Choroid plexus epithelial cell (primary cell): Measurements from ENCODE around the gene RPH3AL.

ENCODE experiments used
- DNase-seq: peaks from one replicate; pipeline ENCODE4 v3.0.0-alpha.2; 2010; ENCODE audit warnings: low read depth
- H3K4me3 ChIP-seq: 2 replicates; pipeline ENCODE4 v1.5.1; 2011; ENCODE audit warnings: low read depth, mild to moderate bottlenecking, control low read depth, low read length, moderate library complexity
- TF ChIP-seq, protein P1 (sequence below): conservative IDR thresholded peaks from 2 replicates; pipeline ENCODE4 v1.5.1; 2011; ENCODE audit warnings: low read depth, mild to moderate bottlenecking, control low read depth, inconsistent platforms, low read length, moderate library complexity

Gene RPH3AL

DNA sequence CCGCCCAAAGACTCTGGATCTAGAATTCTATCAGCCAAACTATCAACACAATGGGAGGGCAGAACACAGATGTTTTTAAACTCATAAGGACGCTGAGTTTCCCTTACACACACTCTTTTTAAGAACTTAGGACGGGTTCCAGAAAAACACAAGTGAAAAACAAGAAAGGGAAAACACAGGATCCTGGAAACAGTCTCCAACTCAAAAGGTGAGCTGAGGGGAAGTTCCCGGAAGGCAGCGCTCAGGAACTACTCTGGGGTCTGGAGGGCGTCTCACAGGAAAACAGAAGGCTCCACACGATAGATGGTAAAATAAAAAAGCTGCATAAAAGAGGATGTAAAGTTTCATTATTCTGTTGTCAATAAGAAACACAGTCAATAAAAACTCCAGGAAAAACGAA lies 91.0 kb downstream of the RPH3AL start:
- TF ChIP-seq, protein P1, sequence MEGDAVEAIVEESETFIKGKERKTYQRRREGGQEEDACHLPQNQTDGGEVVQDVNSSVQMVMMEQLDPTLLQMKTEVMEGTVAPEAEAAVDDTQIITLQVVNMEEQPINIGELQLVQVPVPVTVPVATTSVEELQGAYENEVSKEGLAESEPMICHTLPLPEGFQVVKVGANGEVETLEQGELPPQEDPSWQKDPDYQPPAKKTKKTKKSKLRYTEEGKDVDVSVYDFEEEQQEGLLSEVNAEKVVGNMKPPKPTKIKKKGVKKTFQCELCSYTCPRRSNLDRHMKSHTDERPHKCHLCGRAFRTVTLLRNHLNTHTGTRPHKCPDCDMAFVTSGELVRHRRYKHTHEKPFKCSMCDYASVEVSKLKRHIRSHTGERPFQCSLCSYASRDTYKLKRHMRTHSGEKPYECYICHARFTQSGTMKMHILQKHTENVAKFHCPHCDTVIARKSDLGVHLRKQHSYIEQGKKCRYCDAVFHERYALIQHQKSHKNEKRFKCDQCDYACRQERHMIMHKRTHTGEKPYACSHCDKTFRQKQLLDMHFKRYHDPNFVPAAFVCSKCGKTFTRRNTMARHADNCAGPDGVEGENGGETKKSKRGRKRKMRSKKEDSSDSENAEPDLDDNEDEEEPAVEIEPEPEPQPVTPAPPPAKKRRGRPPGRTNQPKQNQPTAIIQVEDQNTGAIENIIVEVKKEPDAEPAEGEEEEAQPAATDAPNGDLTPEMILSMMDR: no peak
- DNase-seq: no peak

DNA sequence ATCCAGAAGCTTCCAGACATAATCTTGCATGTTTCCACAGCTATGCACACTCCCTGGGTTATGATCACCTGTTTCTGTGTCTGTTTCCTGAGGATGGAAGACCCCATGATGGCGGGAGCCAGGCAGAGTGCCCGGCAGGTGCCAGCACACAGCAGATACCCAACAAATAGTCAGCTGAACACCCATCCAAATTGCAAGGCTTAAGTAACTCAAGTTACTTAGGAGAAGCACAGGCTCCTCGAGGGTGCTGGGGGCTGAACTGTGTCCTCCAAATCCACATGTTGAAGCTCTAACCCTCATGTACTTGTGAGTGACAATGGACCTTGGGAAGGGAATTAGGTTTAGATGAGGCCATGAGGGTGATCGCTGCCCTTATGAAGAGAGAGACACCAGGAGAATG lies 91.7 kb downstream of the RPH3AL start:
- H3K4me3 ChIP-seq: no peak overlapping the region
- TF ChIP-seq, protein P1: no peak
- DNase-seq: no peak

More for the DNA sequence above, 91.0 kb downstream of the RPH3AL start:
- H3K4me3 ChIP-seq: no peak overlapping the region

DNA sequence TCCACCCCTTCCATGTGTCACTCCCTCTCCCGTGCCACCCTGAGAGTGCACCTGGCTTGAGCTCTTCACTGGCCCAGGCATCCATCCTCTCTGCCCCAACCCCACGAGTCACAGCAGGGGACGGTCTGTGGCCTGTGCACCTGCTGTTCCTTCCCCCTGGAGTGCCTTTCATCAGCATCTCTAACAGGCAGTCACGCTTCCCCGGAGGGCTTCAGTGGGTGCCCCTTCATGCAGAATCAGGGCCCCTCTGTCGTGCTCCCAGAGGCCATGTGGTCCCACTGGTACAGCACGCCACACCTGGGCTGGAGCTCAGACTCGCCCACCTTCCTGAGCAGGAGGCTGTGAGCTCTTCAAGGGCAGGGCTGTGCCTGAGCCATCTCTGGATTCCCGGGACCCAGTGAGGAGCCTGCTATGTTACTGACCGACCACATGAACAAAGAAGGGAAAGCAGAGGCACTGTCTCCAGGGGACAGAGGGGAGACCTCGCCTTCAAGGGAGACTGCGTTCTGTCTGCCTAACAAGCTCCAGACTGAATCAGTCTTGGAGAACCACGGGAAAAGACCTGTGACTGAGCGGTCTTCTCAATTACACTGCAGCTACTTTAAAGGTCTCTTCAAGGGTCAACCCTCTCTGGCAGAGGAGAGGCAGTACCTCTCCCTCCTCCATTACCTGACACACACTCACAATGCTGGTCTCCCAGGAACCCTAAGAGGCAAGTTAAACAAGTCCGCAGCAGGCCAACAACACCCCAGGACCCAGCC lies 92.4 kb downstream of the RPH3AL start:
- TF ChIP-seq, protein P1: no peak
- DNase-seq: no peak
- H3K4me3 ChIP-seq: no peak overlapping the region

DNA sequence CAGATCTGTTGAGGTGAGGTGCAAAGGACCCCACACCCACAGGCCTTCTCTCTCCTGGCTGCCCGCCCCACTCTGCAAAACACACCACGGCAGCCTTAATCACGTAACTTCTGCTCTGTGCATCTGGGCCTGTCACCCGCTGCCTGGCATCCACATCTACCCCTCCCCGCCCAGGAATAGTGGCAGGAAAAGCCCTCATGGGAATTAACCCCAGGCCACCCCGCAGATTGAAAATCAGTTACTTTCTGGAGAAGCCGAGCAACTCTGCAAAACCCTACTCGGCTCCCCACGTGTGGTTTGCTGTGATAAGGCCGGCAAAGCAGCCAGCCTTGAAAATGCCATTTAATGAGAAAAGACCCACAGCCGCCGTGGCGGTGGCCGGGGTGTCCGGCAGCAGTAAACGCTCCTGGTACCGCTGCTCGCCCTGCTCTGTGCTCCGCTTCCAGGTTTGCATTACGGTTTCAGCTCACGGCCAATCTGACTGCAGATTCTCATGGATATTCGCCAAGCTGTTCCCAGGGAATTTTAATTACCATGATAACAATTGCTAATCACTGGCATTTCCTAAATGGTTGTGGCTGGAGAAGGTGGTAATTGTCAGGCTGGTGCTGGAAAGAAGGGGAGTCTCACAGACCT lies 93.1 kb downstream of the RPH3AL start:
- TF ChIP-seq, protein P1: no peak
- H3K4me3 ChIP-seq: no peak overlapping the region
- no peak for DNase-seq

DNA sequence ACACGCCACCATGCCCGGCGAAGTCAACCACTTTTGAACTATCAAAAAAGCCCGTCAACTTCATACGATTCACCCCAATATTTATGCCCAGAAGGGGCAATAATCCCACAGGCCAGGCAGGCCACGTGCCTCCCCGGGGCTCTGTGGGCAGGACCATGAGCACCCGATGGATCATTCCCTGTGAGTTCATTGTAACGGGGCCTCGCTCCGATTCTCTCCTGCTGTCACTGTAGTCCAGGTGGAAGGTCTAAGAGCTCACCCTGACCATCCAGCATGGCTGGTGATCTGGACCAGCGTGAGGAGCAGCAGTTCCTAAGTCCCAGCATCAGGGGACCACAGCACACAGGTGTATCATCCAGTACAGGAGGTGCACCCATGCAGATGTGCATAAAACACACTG lies 93.7 kb downstream of the RPH3AL start:
- TF ChIP-seq, protein P1: no peak
- DNase-seq: no peak

DNA sequence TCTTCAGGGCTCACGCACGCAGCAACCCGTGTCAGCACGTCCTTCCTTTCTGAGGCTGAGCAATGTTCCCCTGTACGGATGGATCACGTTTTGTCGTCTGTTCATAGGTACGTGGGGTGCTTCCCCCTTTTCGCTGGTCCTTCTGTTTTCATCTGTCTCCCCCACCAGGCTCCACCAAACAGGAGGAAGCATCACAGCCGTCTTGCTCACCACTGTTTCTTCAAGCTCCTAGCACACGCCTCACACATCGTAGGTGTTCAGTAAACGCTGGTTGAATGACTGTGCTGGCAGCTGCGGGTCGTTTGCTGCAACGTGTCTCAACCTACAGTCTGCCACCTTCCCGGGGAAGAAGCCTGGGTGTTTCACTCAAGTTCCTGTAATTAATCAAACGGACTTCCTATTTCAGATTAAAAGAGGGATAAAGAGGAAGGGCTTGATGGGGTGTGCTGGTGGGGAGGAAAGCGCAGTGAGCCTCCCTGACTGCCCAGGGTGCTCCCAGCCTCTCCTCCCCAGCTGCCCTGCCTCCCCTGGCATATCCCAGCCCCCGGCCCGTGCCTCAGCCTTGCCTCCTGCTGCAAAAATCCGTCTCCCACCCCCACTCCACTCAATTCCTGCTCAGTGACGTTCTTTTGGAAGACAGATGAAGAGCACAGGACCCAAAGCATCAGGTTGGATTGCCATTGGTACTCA lies 94.4 kb downstream of the RPH3AL start:
- TF ChIP-seq, protein P1: no peak
- DNase-seq: no peak
- no peak overlapping the region for H3K4me3 ChIP-seq

More for the DNA sequence above, 93.7 kb downstream of the RPH3AL start:
- no peak overlapping the region for H3K4me3 ChIP-seq
